ENCODE results near the gene TRMO. TPM values are rescaled to one million over a fixed set of nuclear protein-coding genes. Genes with fewer than 3 reads are reported as not detected.

TRMO gene
- total RNA-seq, 1 donor from 2014 or later = 18.5 TPM

DNA sequence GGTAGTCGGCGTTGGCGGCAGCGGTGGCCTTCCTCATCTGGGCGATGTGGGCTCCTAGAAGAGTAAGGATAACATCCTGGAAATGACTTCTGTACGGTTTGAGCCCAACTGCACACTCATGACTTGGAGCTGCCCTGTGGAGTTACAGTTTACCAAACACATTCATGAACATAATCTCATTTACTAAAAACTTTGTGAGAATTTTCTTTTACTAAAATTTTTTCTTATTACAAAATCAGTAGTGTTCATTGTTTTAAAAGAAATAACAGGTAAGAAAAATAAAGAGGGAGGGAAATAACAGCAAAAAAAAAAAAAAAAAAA is 63.9 kb downstream of the TRMO start:
- no peak for DNase-seq

DNA sequence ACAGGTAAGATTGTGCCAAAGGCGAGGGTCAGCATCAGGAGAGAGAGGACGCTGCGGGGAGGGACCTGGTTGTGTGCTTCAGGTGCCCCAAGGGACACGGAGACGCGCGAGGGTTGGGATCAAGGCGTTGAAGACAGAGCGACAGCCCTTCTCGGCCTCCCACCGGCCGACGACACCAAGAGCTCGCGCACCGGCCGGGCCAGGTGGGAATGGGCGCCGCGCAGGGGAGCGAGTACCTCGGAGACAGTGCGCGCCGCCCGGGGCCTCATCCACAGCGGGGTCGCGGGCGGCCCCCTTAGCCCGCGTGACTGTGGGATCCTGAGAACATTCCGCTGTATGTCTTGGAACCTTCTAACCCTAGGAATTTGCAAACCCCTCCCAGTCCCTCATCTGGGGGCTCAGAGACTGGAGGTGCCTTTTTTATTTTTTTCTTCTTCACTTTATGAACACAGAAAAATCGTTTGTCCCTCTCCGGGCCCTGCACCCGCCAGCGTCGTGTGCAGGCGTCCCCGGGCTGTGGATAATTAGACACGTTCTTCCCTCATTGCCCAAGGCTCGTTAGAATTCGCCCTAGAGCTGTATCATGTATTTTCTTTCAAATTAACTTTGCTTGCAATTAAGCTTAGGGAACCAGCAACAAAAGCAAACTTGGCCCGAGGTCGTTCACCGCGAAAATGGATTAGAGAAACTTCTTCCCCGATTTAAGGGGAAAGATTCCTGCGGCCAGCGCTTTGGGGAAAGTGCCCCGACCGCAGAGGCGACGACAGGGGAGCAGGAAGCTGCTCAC is 64.5 kb downstream of the TRMO start:
- no peak for DNase-seq

DNA sequence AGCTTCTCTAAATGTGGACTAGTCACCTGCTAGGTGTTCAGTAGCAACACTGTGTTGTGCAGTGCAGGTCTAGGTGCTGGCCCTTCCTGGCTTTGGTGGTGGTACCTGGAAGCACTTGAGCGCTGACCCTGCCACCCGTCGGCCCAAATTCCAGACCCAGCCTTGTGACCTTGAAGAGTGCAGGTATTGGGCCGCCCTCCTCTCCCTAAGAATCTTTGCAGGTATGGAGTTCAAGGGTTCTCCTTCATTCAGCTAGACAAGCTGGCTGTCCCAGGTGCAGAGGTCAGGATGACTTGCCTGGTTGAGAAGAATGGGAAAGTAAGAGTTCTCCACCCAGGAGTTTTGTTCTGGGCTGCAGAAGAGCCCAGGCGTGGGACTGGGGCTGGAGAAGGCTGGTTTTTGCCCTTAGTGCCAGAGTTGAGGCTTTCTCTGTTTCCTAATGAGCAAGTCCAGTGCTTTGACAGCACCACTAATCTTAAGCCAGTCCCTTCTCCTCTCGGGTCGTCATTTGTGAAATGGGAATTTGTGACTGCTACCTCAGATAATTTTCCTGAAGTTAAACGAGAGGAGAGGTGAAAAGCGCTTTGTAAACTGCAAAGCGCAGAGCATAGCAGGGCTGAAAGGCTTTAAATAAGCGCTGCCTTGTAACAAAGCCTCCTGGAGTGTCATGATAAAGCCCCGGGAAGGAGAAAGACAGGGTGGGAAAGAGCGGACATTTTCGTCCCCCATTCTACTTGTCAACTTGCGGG is 65.3 kb downstream of the TRMO start:
- DNase-seq = no peak

DNA sequence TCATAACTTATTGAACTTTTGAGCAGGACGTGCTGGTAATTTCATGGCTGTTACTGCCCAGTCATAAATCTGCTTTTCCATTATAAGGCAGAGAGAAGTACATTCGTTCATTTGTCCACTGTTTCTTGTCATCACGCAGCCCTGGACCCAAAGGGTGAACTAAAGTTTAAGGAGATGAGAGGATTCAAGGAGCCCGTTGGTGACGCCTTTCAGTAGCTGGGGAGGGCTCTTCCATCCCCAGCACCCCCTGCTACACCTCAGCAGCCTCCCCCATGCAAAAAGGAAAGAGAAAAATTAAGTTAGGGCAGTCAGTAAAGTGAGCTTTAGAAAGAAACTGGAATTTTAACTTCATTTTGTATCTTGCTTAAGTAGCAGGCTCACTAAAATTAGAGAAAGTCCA is 66.4 kb downstream of the TRMO start:
- DNase-seq = no peak

DNA sequence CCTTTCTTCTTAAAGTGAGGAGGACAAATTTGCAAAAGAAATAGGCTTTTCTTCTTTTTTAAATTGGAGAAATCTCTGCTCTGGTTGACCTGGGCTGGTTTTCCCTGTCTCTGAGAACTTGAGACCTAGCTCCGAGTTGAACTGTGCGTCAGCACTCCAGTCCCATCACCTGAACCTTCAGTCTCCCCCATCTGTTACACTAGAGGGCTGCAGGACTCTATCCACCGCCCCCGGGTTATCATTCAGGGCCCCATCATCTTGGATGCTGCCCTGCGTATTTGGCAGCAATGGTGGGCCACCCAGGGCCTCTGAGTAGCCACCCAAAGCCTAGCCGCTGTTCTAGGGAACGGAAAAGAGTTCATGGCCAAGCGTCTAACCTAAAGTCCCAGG is 66.8 kb downstream of the TRMO start:
- no peak for DNase-seq

DNA sequence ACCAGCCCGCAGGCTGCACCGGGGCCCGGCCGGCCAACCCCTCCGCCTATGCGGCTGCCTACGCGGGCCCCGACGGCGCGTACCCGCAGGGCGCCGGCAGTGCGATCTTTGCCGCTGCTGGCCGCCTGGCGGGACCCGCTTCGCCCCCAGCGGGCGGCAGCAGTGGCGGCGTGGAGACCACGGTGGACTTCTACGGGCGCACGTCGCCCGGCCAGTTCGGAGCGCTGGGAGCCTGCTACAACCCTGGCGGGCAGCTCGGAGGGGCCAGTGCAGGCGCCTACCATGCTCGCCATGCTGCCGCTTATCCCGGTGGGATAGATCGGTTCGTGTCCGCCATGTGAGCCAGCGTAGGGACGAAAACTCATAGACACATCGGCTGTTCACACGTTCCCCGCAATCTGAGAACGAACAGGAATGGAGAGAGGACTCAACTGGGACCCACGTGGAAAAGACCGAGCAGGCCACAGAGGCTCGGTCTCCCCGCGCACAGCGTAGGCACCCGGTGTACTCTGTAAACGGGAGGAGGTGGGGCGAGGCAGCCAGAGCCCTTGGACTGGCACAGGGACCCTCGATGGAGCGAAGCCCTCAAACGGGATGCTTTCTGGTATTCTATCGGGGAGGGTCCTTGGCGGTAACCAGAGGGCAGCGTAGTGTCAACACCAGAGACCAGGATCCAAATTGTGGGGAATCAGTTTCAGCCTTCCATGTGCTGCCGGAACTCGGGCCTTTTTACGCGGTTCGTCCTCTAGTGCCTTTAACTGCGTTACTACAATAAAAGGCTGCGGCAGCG is 67.4 kb downstream of the TRMO start:
- no peak for DNase-seq

Other genes with a start within 250 kb of the TRMO start
- gene XPA, start 225.2 kb downstream of the TRMO start, total RNA-seq = 8.3 and 11.9 TPM in 2 replicates
- 0.09 and 0.17 TPM in 2 replicates for gene FOXE1, start 69.3 kb downstream of the TRMO start, total RNA-seq
- gene HEMGN, start 15.7 kb upstream of the TRMO start, total RNA-seq = not detected in 2 replicates
- gene ANP32B, start 60.8 kb upstream of the TRMO start, total RNA-seq = 6.0 and 12.9 TPM in 2 replicates
- 106 and 139 TPM in 2 replicates for gene NANS, start 134.2 kb upstream of the TRMO start, total RNA-seq
- gene TRIM14, start 196.7 kb upstream of the TRMO start, total RNA-seq = 1.5 and 4.8 TPM in 2 replicates